SK-N-SH (cell line): ENCODE measurements around the gene HEXIM1. TPM values are rescaled to one million over a fixed set of nuclear protein-coding genes. Genes with fewer than 3 reads are reported as not detected.

Experiments
- CTCF ChIA-PET: fragments of 300-600, 350-600 bp; formaldehyde crosslinking; extraction: SDS; loops from one replicate; lab custom pipeline; 2021; lab: Yijun Ruan, JAX
- POLR2A ChIA-PET: fragments of 350-600 bp; sonication (Branson Sonifier 250); formaldehyde crosslinking; extraction: SDS; loops from one replicate; lab custom pipeline; 2020; ENCODE audit warnings: antibody characterized with exemption, inconsistent platforms; lab: Yijun Ruan, JAX
- DNase-seq: peaks from one replicate; pipeline ENCODE4 v3.0.0; 2012
- H2AFZ ChIP-seq: fragments of 200-600 bp; sonication (generic); 2 replicates; pipeline ENCODE4 v1.8.1; 2016; ENCODE audit warnings: antibody characterized with exemption, mild to moderate bottlenecking, low read depth
- H3F3A ChIP-seq: fragments of 200-600 bp; sonication (generic); replicated peaks from 2 replicates; pipeline ENCODE3; 2016; ENCODE audit warnings: antibody characterized with exemption, mild to moderate bottlenecking; ENCODE audit not compliant: insufficient read depth
- H3K27ac ChIP-seq, 2 experiments: fragments of 200-500 bp in 1 of 2; fragments of 200-600 bp in 1 of 2; sonication (Bioruptor generic) in 1 of 2; sonication (generic), shearing (Covaris generic) in 1 of 2; 2 replicates each; pipeline versions ENCODE4 v1.5.1 to v1.6.1; 2014 to 2016; ENCODE audit warnings: low read depth in 2 of 2, inconsistent platforms in 1 of 2, low read length in 1 of 2, mild to moderate bottlenecking in 1 of 2, mixed read lengths in 1 of 2
- H3K27me3 ChIP-seq: fragments of 200-600 bp; sonication (generic), shearing (Covaris generic); 2 replicates; pipeline ENCODE4 v1.6.1; 2016; ENCODE audit warnings: mixed run types; ENCODE audit not compliant: insufficient read depth
- H3K36me3 ChIP-seq, 2 experiments: fragments of 200-500 bp in 1 of 2; fragments of 200-600 bp in 1 of 2; sonication (Bioruptor generic) in 1 of 2; sonication (generic) in 1 of 2; replicated peaks in 1 of 2; 2 replicates each; pipeline versions ENCODE3 to v1.5.1; 2014 to 2016; ENCODE audit warnings: low read length in 1 of 2, mild to moderate bottlenecking in 1 of 2; ENCODE audit not compliant: insufficient read depth in 2 of 2, control insufficient read depth in 1 of 2
- H3K4me1 ChIP-seq, 2 experiments: fragments of 200-500 bp in 1 of 2; fragments of 200-600 bp in 1 of 2; sonication (Bioruptor generic) in 1 of 2; sonication (generic), shearing (Covaris generic) in 1 of 2; 2 replicates each; pipeline versions ENCODE4 v1.5.1 to v1.6.1; 2014 to 2016; ENCODE audit warnings: low read depth in 1 of 2, low read length in 1 of 2, mixed run types in 1 of 2; ENCODE audit not compliant: insufficient read depth in 2 of 2, control insufficient read depth in 1 of 2
- H3K4me2 ChIP-seq: fragments of 200-600 bp; sonication (generic), shearing (Covaris generic); 2 replicates; pipeline ENCODE4 v1.6.1; 2017; ENCODE audit warnings: mixed run types
- H3K4me3 ChIP-seq, 2 experiments: fragments of 200-500 bp in 1 of 2; fragments of 200-600 bp in 1 of 2; sonication (Bioruptor generic) in 1 of 2; sonication (generic), shearing (Covaris generic) in 1 of 2; 2 replicates each; pipeline versions ENCODE4 v1.5.1 to v1.8.1; 2014 to 2016; ENCODE audit warnings: low read depth in 2 of 2, inconsistent platforms in 1 of 2, low read length in 1 of 2, mild to moderate bottlenecking in 1 of 2, mixed read lengths in 1 of 2, moderate library complexity in 1 of 2
- H3K79me2 ChIP-seq: fragments of 200-600 bp; sonication (generic); 2 replicates; pipeline ENCODE4 v1.8.1; 2017; ENCODE audit warnings: mild to moderate bottlenecking; ENCODE audit not compliant: insufficient read depth
- H3K9ac ChIP-seq: fragments of 200-600 bp; sonication (generic); 2 replicates; pipeline ENCODE4 v1.6.1; 2017; ENCODE audit warnings: mixed run types
- H3K9me2 ChIP-seq: fragments of 200-600 bp; sonication (generic); 2 replicates; pipeline ENCODE4 v1.6.1; 2017; ENCODE audit warnings: mixed run types
- H3K9me3 ChIP-seq: fragments of 200-600 bp; sonication (generic); 2 replicates; pipeline ENCODE4 v1.6.1; 2017; ENCODE audit warnings: mixed run types, mild to moderate bottlenecking, moderate library complexity
- H4K20me1 ChIP-seq: fragments of 200-600 bp; sonication (generic); 2 replicates; pipeline ENCODE4 v1.6.1; 2017; ENCODE audit warnings: mild to moderate bottlenecking, mixed run types; ENCODE audit not compliant: insufficient read depth
- CHD2 ChIP-seq: fragments of 150-350 bp; IDR thresholded peaks from 2 replicates; pipeline ENCODE4 v1.6.1; 2018; ENCODE audit warnings: low read length; ENCODE audit not compliant: partially characterized antibody
- CTCF ChIP-seq: fragments of 200-600 bp; sonication (generic); IDR thresholded peaks from 2 replicates; pipeline ENCODE4 v1.6.1; 2017; ENCODE audit warnings: antibody characterized with exemption, mild to moderate bottlenecking, moderate library complexity
- ELF1 ChIP-seq: IDR thresholded peaks from 2 replicates; pipeline ENCODE4 v1.4.0; 2012
- EP300 ChIP-seq, 2 experiments: IDR thresholded peaks; 2 replicates each; pipeline versions ENCODE4 v1.4.0 to v1.6.1; 2012; ENCODE audit warnings: borderline replicate concordance in 1 of 2, low read depth in 1 of 2, low read length in 1 of 2
- FOSL2 ChIP-seq: IDR thresholded peaks from 2 replicates; pipeline ENCODE4 v1.4.0; 2012; ENCODE audit warnings: low read depth, mild to moderate bottlenecking, moderate library complexity, borderline replicate concordance
- FOXJ3 ChIP-seq: sonication (generic); formaldehyde crosslinking; IDR thresholded peaks from 2 replicates; pipeline ENCODE4 v1.5.1; 2020; ENCODE audit warnings: mild to moderate bottlenecking, missing genetic modification reagents
- FOXM1 ChIP-seq: IDR thresholded peaks from 2 replicates; pipeline ENCODE4 v1.4.0; 2012; ENCODE audit warnings: low read depth, mild to moderate bottlenecking
- GABPA ChIP-seq: IDR thresholded peaks from 2 replicates; pipeline ENCODE4 v1.4.0; 2012; ENCODE audit warnings: low read depth, mild to moderate bottlenecking
- GATA2 ChIP-seq: sonication (generic); formaldehyde crosslinking; IDR thresholded peaks from 2 replicates; pipeline ENCODE4 v1.5.0; 2020; ENCODE audit warnings: mild to moderate bottlenecking, missing genetic modification reagents
- IRF3 ChIP-seq: fragments of 150-350 bp; IDR thresholded peaks from 2 replicates; pipeline ENCODE4 v1.6.1; 2016; ENCODE audit warnings: mild to moderate bottlenecking, low read depth, low read length
- JUND ChIP-seq: IDR thresholded peaks from 2 replicates; pipeline ENCODE4 v1.4.0; 2012
- MAX ChIP-seq: IDR thresholded peaks from 2 replicates; pipeline ENCODE4 v1.4.0; 2012; ENCODE audit warnings: low read depth
- MXI1 ChIP-seq: IDR thresholded peaks from 2 replicates; pipeline ENCODE4 v1.6.1; 2012; ENCODE audit warnings: mild to moderate bottlenecking, low read depth, low read length, improper control_type of control experiment
- NFIC ChIP-seq: IDR thresholded peaks from 2 replicates; pipeline ENCODE4 v1.4.0; 2012; ENCODE audit warnings: borderline replicate concordance
- NRF1 ChIP-seq: IDR thresholded peaks from 2 replicates; pipeline ENCODE4 v1.6.1; 2012; ENCODE audit warnings: low read depth, mild to moderate bottlenecking, low read length
- REST ChIP-seq: IDR thresholded peaks from 2 replicates; pipeline ENCODE4 v1.6.1; 2012; ENCODE audit warnings: mild to moderate bottlenecking, low read depth, low read length, moderate library complexity
- TAF1 ChIP-seq: IDR thresholded peaks from 2 replicates; pipeline ENCODE4 v1.6.1; 2012; ENCODE audit warnings: low read depth, mild to moderate bottlenecking, low read length, moderate library complexity, borderline replicate concordance
- TEAD4 ChIP-seq: IDR thresholded peaks from 2 replicates; pipeline ENCODE4 v1.4.0; 2012; ENCODE audit warnings: mild to moderate bottlenecking, borderline replicate concordance; ENCODE audit not compliant: insufficient read depth
- YY1 ChIP-seq: IDR thresholded peaks from 2 replicates; pipeline ENCODE4 v1.4.0; 2012; ENCODE audit warnings: low read depth, mild to moderate bottlenecking
- WGBS: methylation state at CpG from one replicate; pipeline ENCODE4 v1.1.6; 2017; ENCODE audit warnings: low lambda C conversion rate; 5-methylcytosine and 5-hydroxymethylcytosine counted together
- polyA plus RNA-seq, 3 experiments: library from polyadenylated mRNA; depleted of rRNA; stranded (reverse); fragments of >200 nt; gene quantifications; 2 replicates each; pipeline ENCODE4 v1.2.3, GENCODE V29; 2012

Gene HEXIM1
- polyA plus RNA-seq, 1 of the 3 experiments (the other 2 are of a cell fraction), result 20.7 TPM

- CTCF ChIA-PET, result interaction anchor here (1.3 to 5.0 kb wide), 7 partner anchors 11 to 47 kb away, joined by 5 to 54 read pairs (median 17); partner anchors contain the start of genes ACBD4, HEXIM1 and HEXIM2
- no peak for DNase-seq
- Histone ChIP-seq H3K9me3 (no peaks in the 10 kb centered on the region), H3F3A (peaks cover 21% of the 10 kb centered on the region), H3K9ac (peak overlapping the region; percentile 76; the same call in 1 of the 2 replicates), H3K27ac (peak overlapping the region; percentile 89 to 94), H4K20me1 (no peaks in the 10 kb centered on the region), H3K79me2 (no peaks in the 10 kb centered on the region), H3K4me2 (peak overlapping the region; percentile 64), H3K4me3 (peak overlapping the region in 1 of 2 experiments; percentile 20; a peak in 1 of 4 replicates), H3K27me3 (no peaks in the 10 kb centered on the region), H2AFZ (no peak overlapping the region), H3K4me1 (peaks cover 29 to 40% of the 10 kb centered on the region in 2 experiments; a peak in 3 of 4 replicates)
- TF ChIP-seq MXI1, result no peak
- TF ChIP-seq IRF3, result no peak
- no peak for TF ChIP-seq GABPA
- TF ChIP-seq MAX, result no peak
- TF ChIP-seq JUND, result no peak
- TF ChIP-seq ELF1, result no peak
- TF ChIP-seq, all 33 proteins: peak for 0
- Histone ChIP-seq H3K9me2 (no peaks in the 10 kb centered on the region), H3K36me3 (no peaks in the 10 kb centered on the region)
- POLR2A ChIA-PET, result interaction anchor here (1.3 to 4.2 kb wide), 3 partner anchors 10 to 23 kb away, joined by 5 to 50 read pairs (median 44); partner anchors contain the start of genes HEXIM1 and HEXIM2
- WGBS, result 66% methylated on average over 5 of the region's 5 CpGs
Measured at GRCh38 chr17:45172232-45172540, 23.9 kb downstream of the HEXIM1 start.

GRCh38 chr17:45172541-45173286 is 24.4 kb downstream of the HEXIM1 start:
- H3K79me2 ChIP-seq, result no peaks in the 10 kb centered on the region
- ChIA-PET POLR2A (interaction anchor here (1.3 to 4.2 kb wide), 3 partner anchors 9 to 24 kb away, joined by 5 to 50 read pairs (median 44); partner anchors contain the start of genes HEXIM1 and HEXIM2), CTCF (interaction anchor here (0.7 to 5.0 kb wide), 10 partner anchors 11 to 46 kb away, joined by 3 to 54 read pairs (median 10); partner anchors contain the start of genes ACBD4, HEXIM1, HEXIM2 and PLCD3)
- peak overlapping the region; percentile 76 for H3K9ac ChIP-seq
- peak overlapping the region; percentile 25 to 30; a peak in 3 of 4 replicates for H3K4me3 ChIP-seq
- no peaks in the 10 kb centered on the region for H3K27me3 ChIP-seq
- DNase-seq, result peak; percentile 93
- 15% methylated on average over 6 of the region's 10 CpGs for WGBS
- H3K36me3 ChIP-seq, result no peaks in the 10 kb centered on the region
- peak overlapping the region; percentile 89 to 94 for H3K27ac ChIP-seq
- peaks cover 21% of the 10 kb centered on the region for H3F3A ChIP-seq
- peak overlapping the region; percentile 78 for H2AFZ ChIP-seq
- H3K4me1 ChIP-seq, result peaks cover 29 to 40% of the 10 kb centered on the region in 2 experiments; a peak in 3 of 4 replicates
- no peaks in the 10 kb centered on the region for H3K9me3 ChIP-seq
- no peaks in the 10 kb centered on the region for H3K9me2 ChIP-seq
- no peaks in the 10 kb centered on the region for H4K20me1 ChIP-seq
- H3K4me2 ChIP-seq, result peak overlapping the region; percentile 64
- TF ChIP-seq REST, result peak; percentile 52; the same call in 1 of the 2 replicates
- peak; percentile 26; the same call in 1 of the 2 replicates for TF ChIP-seq NFIC
- TF ChIP-seq FOSL2, result peak; percentile 34; the same call in 1 of the 2 replicates
- peak; percentile 69 for TF ChIP-seq GABPA
- TF ChIP-seq NRF1, result peak; percentile 79
- TF ChIP-seq TEAD4, result peak; percentile 63; the same call in 1 of the 2 replicates
- TF ChIP-seq GATA2 (CRISPR knock-in tag), result no peak
- no peak for TF ChIP-seq FOXM1
- TF ChIP-seq YY1, result peak; percentile 68
- no peak for TF ChIP-seq FOXJ3 (CRISPR knock-in tag)
- TF ChIP-seq CHD2, result peak; percentile 74
- TF ChIP-seq TAF1, result peak; percentile 50; the same call in 1 of the 2 replicates
- TF ChIP-seq EP300 (IDR thresholded peaks at IDR 0.05; ENCODE audit: borderline replicate concordance in 1 of 2, low read depth in 1 of 2, low read length in 1 of 2), result peak; percentile 34 to 66; a peak in 2 of 4 replicates
- peak; percentile 28; the same call in 1 of the 2 replicates for TF ChIP-seq CTCF
